K562 (cell line): ENCODE results near the gene RFC5. TPM values are rescaled to one million over a fixed set of nuclear protein-coding genes. Genes with fewer than 3 reads are reported as not detected.

Experiments
- ATAC-seq: fragments of 200-7000 bp; cut with Tn5 transposase; 3 replicates; pipeline ENCODE4 v1.9.1; 2020; ENCODE audit warnings: moderate library complexity
- BruUV-seq: library from RNA; stranded (reverse); fragments of 400-500 nt; replicated peaks from 2 replicates; lab custom pipeline; 2021; lab: Mats Ljungman, UMichigan
- CTCF ChIA-PET: fragments of 300-600 bp; formaldehyde crosslinking; extraction: SDS; loops from one replicate; lab custom pipeline; 2021; ENCODE audit warnings: low intra/inter-chr PET ratio; lab: Yijun Ruan, JAX
- POLR2A ChIA-PET: fragments of 300-600, 350-650 bp; sonication (Branson Sonifier 250); formaldehyde crosslinking; extraction: SDS; loops from one replicate; lab custom pipeline; 2021; ENCODE audit warnings: antibody characterized with exemption, inconsistent platforms; lab: Yijun Ruan, JAX
- DNase-seq, 4 experiments: peaks; one replicate each; pipeline versions ENCODE4 v3.0.0 to v3.0.0-alpha.2; 2011 to 2018; ENCODE audit warnings: low spot score in 3 of 4, mixed read lengths in 3 of 4; ENCODE audit errors: extremely low read depth in 1 of 4
- FAIRE-seq: peaks from 2 replicates; lab custom pipeline; 2011; peaks lifted over from hg19 to GRCh38; lab: Jason Lieb, UNC
- H2AFZ ChIP-seq: 2 replicates; pipeline ENCODE4 v1.6.0; 2011; ENCODE audit warnings: low read depth, low read length, control low read depth, inconsistent platforms
- H3K27ac ChIP-seq: fragments of 200-600 bp; 3 replicates; pipeline ENCODE4 v1.8.0; 2011; ENCODE audit warnings: low read depth, mild to moderate bottlenecking, control low read depth, inconsistent platforms, low read length, moderate library complexity, mixed read lengths; ENCODE audit errors: extremely low read depth
- H3K27me3 ChIP-seq, 2 experiments: fragments of 300-600 bp in 1 of 2; 2 replicates in 1 of 2; 3 replicates in 1 of 2; pipeline versions ENCODE4 v1.6.0 to v1.8.0; 2011; ENCODE audit warnings: inconsistent platforms in 2 of 2, low read length in 2 of 2, mild to moderate bottlenecking in 1 of 2, mixed read lengths in 1 of 2, moderate library complexity in 1 of 2; ENCODE audit not compliant: control insufficient read depth in 2 of 2, insufficient read depth in 2 of 2
- H3K36me3 ChIP-seq: fragments of 300-600 bp; 3 replicates; pipeline ENCODE4 v1.8.0; 2011; ENCODE audit warnings: mild to moderate bottlenecking, low read length, inconsistent platforms; ENCODE audit not compliant: control insufficient read depth, insufficient read depth
- H3K4me1 ChIP-seq, 2 experiments: fragments of 200-600 bp in 1 of 2; replicated peaks in 1 of 2; 2 replicates in 1 of 2; 3 replicates in 1 of 2; pipeline versions ENCODE4 v1.5.1 to v1.8.0; 2011; ENCODE audit warnings: inconsistent platforms in 2 of 2, low read length in 2 of 2, mild to moderate bottlenecking in 1 of 2, mixed read lengths in 1 of 2, moderate library complexity in 1 of 2; ENCODE audit not compliant: control insufficient read depth in 2 of 2, insufficient read depth in 2 of 2
- H3K4me2 ChIP-seq: 2 replicates; pipeline ENCODE4 v1.6.1; 2011; ENCODE audit warnings: low read length, control low read depth, inconsistent platforms, mixed read lengths; ENCODE audit not compliant: insufficient read depth
- H3K4me3 ChIP-seq: fragments of 200-600 bp; sonication (generic), shearing (Covaris generic); 2 replicates; pipeline ENCODE4 v1.5.1; 2016; ENCODE audit warnings: control low read depth, inconsistent platforms
- H3K79me2 ChIP-seq: fragments of 200-600 bp; 3 replicates; pipeline ENCODE4 v1.8.0; 2011; ENCODE audit warnings: low read length, inconsistent platforms; ENCODE audit not compliant: control insufficient read depth, insufficient read depth
- H3K9ac ChIP-seq, 2 experiments: 2 replicates each; pipeline versions ENCODE4 v1.6.0 to v1.6.1; 2011; ENCODE audit warnings: low read depth in 2 of 2, low read length in 2 of 2, control low read depth in 1 of 2, inconsistent platforms in 1 of 2, mild to moderate bottlenecking in 1 of 2, mixed read lengths in 1 of 2; ENCODE audit not compliant: insufficient read depth in 1 of 2
- H3K9me1 ChIP-seq: one replicate; pipeline ENCODE4 v1.6.0; 2011; ENCODE audit warnings: inconsistent platforms, mild to moderate bottlenecking, low read length, moderate library complexity; ENCODE audit not compliant: control insufficient read depth, insufficient read depth
- H3K9me3 ChIP-seq: replicated peaks from 2 replicates; pipeline ENCODE4 v1.5.1; 2011; ENCODE audit warnings: low read depth, low read length, inconsistent platforms; ENCODE audit not compliant: control insufficient read depth, insufficient read depth
- H4K20me1 ChIP-seq: replicated peaks from 2 replicates; pipeline ENCODE4 v1.6.1; 2011; ENCODE audit warnings: low read length, inconsistent platforms, mixed read lengths; ENCODE audit not compliant: control insufficient read depth, insufficient read depth
- CHD2 ChIP-seq: IDR thresholded peaks from 2 replicates; pipeline ENCODE4 v1.6.1; 2011; ENCODE audit warnings: low read depth, low read length
- EGR1 ChIP-seq: fragments of 450-650 bp; conservative IDR thresholded peaks from 2 replicates; pipeline ENCODE4 v1.6.1; 2017; ENCODE audit warnings: mild to moderate bottlenecking
- NCOR1 ChIP-seq: fragments of 450-650 bp; IDR thresholded peaks from 2 replicates; pipeline ENCODE4 v1.6.1; 2016; ENCODE audit warnings: mild to moderate bottlenecking, moderate library complexity
- ZNF146 ChIP-seq: IDR thresholded peaks from one replicate; pipeline ENCODE4 v1.6.1; 2018; ENCODE audit warnings: missing compliant biosample characterization; ENCODE audit not compliant: unreplicated experiment
- WGBS: fragments of 100-300 bp; shearing (Covaris generic); methylation state at CpG from one replicate; pipeline ENCODE4 v1.1.6; 2016; ENCODE audit warnings: low coverage, mixed read lengths; ENCODE audit not compliant: insufficient coverage; ENCODE audit errors: missing lambda C conversion rate; 5-methylcytosine and 5-hydroxymethylcytosine counted together
- in situ Hi-C: fragments of 300-500 bp; cut with MboI; formaldehyde crosslinking; loops from 4 replicates; pipeline ENCODE4 v1.15.0; 2018; ENCODE audit warnings: inconsistent platforms, mixed read lengths
- intact Hi-C: fragments of 100-400 bp; cut with micrococcal nuclease; formaldehyde crosslinking; loops from 2 replicates; pipeline ENCODE4 v1.14.2; 2022
- polyA plus RNA-seq, 8 experiments: library from polyadenylated mRNA; depleted of rRNA in 4 of 8; stranded (reverse) in 5 of 8; unstranded in 3 of 8; fragments of >200 nt; fragmentation: Nextera tagmentation in 2 of 8; fragmentation: Illumina TruSeq in 1 of 8; extraction: Ambion mirVana in 2 of 8; extraction: Trizol in 1 of 8; gene quantifications; 2 replicates each; pipeline versions ENCODE4 v1.2.1 to v1.2.3, GENCODE V29; 2011 to 2014; ENCODE audit warnings: inconsistent platforms in 1 of 8, missing spikeins in 1 of 8
- total RNA-seq, 7 experiments: library from RNA; depleted of rRNA in 6 of 7; stranded (reverse); fragments of >200 nt in 6 of 7; fragmentation: Illumina TruSeq in 2 of 7; extraction: Trizol in 2 of 7; gene quantifications; 2 replicates each; pipeline versions ENCODE4 v1.2.1 to v1.2.3, GENCODE V29; 2011 to 2021; ENCODE audit warnings: low replicate concordance in 1 of 7
- TF ChIP-seq, protein P1 (sequence below): fragments of 450-650 bp; IDR thresholded peaks from 2 replicates; pipeline ENCODE4 v1.6.1; 2016; ENCODE audit warnings: borderline replicate concordance
- TF ChIP-seq, protein P2 (sequence below): sonication (generic); formaldehyde crosslinking; IDR thresholded peaks from 2 replicates; pipeline ENCODE4 v1.8.0; 2022; ENCODE audit warnings: mild to moderate bottlenecking, missing genetic modification reagents
- TF ChIP-seq, protein P3 (sequence below): fragments of 250-450 bp; sonication (Bioruptor Pico); IDR thresholded peaks from 2 replicates; pipeline ENCODE4 v1.5.0; 2020; ENCODE audit warnings: mild to moderate bottlenecking, borderline replicate concordance
- TF ChIP-seq, protein P4 (sequence below): sonication (generic); formaldehyde crosslinking; IDR thresholded peaks from 2 replicates; pipeline ENCODE4 v1.8.1; 2023; ENCODE audit warnings: mild to moderate bottlenecking, missing genetic modification reagents
- TF ChIP-seq, protein P5 (sequence below), 3 experiments: fragments of 200-800 bp in 1 of 3; sonication (Bioruptor generic) in 1 of 3; sonication (generic) in 1 of 3; formaldehyde crosslinking in 1 of 3; IDR thresholded peaks; 2 replicates each; pipeline versions ENCODE4 v1.6.1 to v1.8.0; 2016 to 2022; ENCODE audit warnings: mild to moderate bottlenecking in 2 of 3, missing compliant biosample characterization in 2 of 3, missing genetic modification characterization in 2 of 3, missing genetic modification reagents in 1 of 3

RFC5 gene
- total and polyA plus RNA-seq, 9 of the 15 experiments (the other 6 are each of a cell fraction or from before 2014, with no cell fraction given): 61.8 to 189 (median 92.9) TPM

DNA sequence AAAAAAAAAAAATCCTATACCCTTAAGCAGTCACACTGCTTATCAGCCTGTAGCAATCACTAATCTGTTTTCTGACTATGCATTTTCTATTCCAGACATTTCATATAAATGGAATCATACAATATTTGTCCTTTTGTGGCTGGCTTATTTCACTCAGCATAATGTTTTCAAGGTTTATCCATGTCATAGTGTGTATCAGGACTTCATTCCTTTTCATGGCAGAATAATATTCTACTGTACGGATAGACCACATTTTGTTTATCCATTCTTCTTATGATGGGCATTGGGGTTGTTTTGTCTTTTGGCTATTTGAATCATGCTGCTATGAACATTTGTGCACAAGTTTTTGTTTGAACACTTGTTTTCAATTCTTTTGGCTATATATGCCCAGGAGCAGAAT lies 39.1 kb upstream of the RFC5 start:
- no TSS peak for BruUV-seq
- Histone ChIP-seq H3K9ac (no peak overlapping the region), H3K27me3 (peaks cover 5 to 15% of the 10 kb centered on the region in 2 experiments; a peak in 3 of 5 replicates), H3K4me2 (no peak overlapping the region), H3K36me3 (no peaks in the 10 kb centered on the region), H3K9me1 (no peaks in the 10 kb centered on the region), H3K4me1 (no peaks in the 10 kb centered on the region), H3K4me3 (no peak overlapping the region), H4K20me1 (no peaks in the 10 kb centered on the region), H3K27ac (no peak overlapping the region), H3K9me3 (no peaks in the 10 kb centered on the region), H2AFZ (no peak overlapping the region), H3K79me2 (no peaks in the 10 kb centered on the region)
- WGBS: 13% methylated on average over 1 of the region's 1 CpG
- in situ Hi-C loops: no loop called here
- CTCF ChIA-PET: no interaction called here
- FAIRE-seq (no peak), DNase-seq (no peak), ATAC-seq (no peak)
- POLR2A ChIA-PET: no interaction called here
- intact Hi-C loops: no loop called here
- TF ChIP-seq NCOR1 (no peak), ZNF146 (CRISPR knock-in tag) (no peak), EGR1 (no peak), CHD2 (no peak)
- TF ChIP-seq, protein P1, sequence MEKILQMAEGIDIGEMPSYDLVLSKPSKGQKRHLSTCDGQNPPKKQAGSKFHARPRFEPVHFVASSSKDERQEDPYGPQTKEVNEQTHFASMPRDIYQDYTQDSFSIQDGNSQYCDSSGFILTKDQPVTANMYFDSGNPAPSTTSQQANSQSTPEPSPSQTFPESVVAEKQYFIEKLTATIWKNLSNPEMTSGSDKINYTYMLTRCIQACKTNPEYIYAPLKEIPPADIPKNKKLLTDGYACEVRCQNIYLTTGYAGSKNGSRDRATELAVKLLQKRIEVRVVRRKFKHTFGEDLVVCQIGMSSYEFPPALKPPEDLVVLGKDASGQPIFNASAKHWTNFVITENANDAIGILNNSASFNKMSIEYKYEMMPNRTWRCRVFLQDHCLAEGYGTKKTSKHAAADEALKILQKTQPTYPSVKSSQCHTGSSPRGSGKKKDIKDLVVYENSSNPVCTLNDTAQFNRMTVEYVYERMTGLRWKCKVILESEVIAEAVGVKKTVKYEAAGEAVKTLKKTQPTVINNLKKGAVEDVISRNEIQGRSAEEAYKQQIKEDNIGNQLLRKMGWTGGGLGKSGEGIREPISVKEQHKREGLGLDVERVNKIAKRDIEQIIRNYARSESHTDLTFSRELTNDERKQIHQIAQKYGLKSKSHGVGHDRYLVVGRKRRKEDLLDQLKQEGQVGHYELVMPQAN: no peak
- TF ChIP-seq, protein P2, sequence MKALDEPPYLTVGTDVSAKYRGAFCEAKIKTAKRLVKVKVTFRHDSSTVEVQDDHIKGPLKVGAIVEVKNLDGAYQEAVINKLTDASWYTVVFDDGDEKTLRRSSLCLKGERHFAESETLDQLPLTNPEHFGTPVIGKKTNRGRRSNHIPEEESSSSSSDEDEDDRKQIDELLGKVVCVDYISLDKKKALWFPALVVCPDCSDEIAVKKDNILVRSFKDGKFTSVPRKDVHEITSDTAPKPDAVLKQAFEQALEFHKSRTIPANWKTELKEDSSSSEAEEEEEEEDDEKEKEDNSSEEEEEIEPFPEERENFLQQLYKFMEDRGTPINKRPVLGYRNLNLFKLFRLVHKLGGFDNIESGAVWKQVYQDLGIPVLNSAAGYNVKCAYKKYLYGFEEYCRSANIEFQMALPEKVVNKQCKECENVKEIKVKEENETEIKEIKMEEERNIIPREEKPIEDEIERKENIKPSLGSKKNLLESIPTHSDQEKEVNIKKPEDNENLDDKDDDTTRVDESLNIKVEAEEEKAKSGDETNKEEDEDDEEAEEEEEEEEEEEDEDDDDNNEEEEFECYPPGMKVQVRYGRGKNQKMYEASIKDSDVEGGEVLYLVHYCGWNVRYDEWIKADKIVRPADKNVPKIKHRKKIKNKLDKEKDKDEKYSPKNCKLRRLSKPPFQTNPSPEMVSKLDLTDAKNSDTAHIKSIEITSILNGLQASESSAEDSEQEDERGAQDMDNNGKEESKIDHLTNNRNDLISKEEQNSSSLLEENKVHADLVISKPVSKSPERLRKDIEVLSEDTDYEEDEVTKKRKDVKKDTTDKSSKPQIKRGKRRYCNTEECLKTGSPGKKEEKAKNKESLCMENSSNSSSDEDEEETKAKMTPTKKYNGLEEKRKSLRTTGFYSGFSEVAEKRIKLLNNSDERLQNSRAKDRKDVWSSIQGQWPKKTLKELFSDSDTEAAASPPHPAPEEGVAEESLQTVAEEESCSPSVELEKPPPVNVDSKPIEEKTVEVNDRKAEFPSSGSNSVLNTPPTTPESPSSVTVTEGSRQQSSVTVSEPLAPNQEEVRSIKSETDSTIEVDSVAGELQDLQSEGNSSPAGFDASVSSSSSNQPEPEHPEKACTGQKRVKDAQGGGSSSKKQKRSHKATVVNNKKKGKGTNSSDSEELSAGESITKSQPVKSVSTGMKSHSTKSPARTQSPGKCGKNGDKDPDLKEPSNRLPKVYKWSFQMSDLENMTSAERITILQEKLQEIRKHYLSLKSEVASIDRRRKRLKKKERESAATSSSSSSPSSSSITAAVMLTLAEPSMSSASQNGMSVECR (CRISPR knock-in tag): no peak
- TF ChIP-seq, protein P3, sequence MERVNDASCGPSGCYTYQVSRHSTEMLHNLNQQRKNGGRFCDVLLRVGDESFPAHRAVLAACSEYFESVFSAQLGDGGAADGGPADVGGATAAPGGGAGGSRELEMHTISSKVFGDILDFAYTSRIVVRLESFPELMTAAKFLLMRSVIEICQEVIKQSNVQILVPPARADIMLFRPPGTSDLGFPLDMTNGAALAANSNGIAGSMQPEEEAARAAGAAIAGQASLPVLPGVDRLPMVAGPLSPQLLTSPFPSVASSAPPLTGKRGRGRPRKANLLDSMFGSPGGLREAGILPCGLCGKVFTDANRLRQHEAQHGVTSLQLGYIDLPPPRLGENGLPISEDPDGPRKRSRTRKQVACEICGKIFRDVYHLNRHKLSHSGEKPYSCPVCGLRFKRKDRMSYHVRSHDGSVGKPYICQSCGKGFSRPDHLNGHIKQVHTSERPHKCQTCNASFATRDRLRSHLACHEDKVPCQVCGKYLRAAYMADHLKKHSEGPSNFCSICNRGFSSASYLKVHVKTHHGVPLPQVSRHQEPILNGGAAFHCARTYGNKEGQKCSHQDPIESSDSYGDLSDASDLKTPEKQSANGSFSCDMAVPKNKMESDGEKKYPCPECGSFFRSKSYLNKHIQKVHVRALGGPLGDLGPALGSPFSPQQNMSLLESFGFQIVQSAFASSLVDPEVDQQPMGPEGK (CRISPR knock-in tag): no peak
- TF ChIP-seq, protein P4, sequence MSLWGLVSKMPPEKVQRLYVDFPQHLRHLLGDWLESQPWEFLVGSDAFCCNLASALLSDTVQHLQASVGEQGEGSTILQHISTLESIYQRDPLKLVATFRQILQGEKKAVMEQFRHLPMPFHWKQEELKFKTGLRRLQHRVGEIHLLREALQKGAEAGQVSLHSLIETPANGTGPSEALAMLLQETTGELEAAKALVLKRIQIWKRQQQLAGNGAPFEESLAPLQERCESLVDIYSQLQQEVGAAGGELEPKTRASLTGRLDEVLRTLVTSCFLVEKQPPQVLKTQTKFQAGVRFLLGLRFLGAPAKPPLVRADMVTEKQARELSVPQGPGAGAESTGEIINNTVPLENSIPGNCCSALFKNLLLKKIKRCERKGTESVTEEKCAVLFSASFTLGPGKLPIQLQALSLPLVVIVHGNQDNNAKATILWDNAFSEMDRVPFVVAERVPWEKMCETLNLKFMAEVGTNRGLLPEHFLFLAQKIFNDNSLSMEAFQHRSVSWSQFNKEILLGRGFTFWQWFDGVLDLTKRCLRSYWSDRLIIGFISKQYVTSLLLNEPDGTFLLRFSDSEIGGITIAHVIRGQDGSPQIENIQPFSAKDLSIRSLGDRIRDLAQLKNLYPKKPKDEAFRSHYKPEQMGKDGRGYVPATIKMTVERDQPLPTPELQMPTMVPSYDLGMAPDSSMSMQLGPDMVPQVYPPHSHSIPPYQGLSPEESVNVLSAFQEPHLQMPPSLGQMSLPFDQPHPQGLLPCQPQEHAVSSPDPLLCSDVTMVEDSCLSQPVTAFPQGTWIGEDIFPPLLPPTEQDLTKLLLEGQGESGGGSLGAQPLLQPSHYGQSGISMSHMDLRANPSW (CRISPR knock-in tag): no peak
- TF ChIP-seq, protein P5, sequence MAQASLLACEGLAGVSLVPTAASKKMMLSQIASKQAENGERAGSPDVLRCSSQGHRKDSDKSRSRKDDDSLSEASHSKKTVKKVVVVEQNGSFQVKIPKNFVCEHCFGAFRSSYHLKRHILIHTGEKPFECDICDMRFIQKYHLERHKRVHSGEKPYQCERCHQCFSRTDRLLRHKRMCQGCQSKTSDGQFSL (CRISPR knock-in tag; IDR thresholded peaks at IDR 0.05): no peak
- TF ChIP-seq, protein P5 (tag; IDR thresholded peaks at IDR 0.05): no peak
